ENCODE measurements around the gene MTFP1.

DNA sequence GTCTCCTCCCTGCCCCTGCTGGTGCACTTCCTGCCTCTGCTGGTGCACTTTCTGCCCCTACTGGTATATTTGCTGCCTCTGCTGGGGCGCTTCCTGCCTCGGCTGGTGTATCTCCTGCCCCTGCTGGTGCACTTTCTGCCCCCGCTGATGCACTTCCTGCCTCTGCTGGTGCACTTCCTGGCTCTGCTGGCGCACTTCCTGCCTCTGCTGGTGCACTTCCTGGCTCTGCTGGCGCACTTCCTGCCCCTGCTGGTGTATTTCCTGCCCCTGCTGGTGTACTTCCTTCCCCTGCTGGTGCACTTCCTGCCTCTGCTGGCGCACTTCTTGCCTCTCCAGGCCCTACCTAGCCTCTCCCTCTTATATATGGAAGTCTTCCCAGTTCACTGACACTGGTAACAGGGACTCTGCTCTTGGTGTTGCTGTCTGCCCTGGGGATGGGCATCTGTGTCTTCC lies 10.1 kb downstream of the MTFP1 start:
- TF ChIP-seq CTCF (conservative IDR thresholded peaks at IDR 0.05; ENCODE audit: low read depth, low read length) (no peak), MAFK (IDR thresholded peaks at IDR 0.05; ENCODE audit: low read depth, low read length) (no peak), RFX5 (IDR thresholded peaks at IDR 0.05; ENCODE audit: low read depth, low read length) (no peak)
